GM20431 (cell line): ENCODE results near the gene PP2D1.
"Not testable (repeated sequence)": the region's sequence is repeated elsewhere in the genome, so short reads cannot be mapped to it uniquely, and the experiment has no call there.

Source experiments
- in situ Hi-C: fragments of 300-500 bp; cut with MseI, MboI; formaldehyde crosslinking; loops from one replicate; pipeline ENCODE4 v1.15.0; 2020; ENCODE audit warnings: low sequenced_read_pairs; ENCODE audit not compliant: unreplicated experiment

PP2D1 gene

DNA sequence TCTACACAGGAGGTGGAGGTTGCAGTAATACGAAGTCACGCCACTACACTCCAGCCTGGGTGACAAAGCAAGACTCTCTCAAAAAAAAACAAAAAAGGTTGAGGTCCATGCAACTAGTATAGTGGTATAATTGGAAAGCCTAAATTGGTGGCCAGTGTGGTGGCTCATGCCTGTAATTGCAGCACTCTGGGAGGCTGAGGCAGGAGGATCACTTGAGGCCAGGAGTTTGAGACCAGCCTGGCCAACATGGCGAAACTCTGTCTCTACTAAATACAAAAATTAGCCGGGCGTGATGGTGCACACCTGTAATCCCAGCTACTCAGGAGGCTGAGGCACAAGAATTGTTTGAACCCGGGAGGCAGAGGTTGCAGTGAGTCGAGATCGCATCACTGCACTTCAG is 23.2 kb downstream of the PP2D1 start:
- in situ Hi-C loops: not testable (repeated sequence)

GRCh38 chr3:19972054-19972453 is 40.0 kb downstream of the PP2D1 start:
- in situ Hi-C loops: no loop called here

DNA sequence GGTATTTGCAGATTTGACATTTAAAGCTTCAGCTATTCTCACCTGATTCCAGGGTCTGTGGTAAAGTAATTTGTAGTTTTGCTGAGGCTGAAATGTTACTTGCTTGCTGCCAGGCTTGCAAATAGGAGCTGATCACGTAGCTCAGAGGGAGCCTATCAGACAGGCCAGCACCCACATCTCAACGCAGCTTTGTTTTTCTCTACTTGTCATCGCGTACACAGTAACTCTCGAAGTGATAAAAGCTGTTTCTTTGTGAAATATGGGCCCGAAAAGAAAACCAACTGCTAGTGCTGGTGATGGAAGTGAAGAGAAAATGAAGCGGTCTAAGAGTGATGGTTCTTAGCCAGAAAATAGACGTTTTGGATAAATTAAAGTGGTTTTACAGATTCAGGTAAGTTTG is 41.7 kb downstream of the PP2D1 start:
- in situ Hi-C loops: no loop called here

- in situ Hi-C loops: no loop called here
Observed at GRCh38 chr3:19967812-19968211, 44.3 kb downstream of the PP2D1 start.

- in situ Hi-C loops: no loop called here
Observed at GRCh38 chr3:19967208-19967607, 44.9 kb downstream of the PP2D1 start.

DNA sequence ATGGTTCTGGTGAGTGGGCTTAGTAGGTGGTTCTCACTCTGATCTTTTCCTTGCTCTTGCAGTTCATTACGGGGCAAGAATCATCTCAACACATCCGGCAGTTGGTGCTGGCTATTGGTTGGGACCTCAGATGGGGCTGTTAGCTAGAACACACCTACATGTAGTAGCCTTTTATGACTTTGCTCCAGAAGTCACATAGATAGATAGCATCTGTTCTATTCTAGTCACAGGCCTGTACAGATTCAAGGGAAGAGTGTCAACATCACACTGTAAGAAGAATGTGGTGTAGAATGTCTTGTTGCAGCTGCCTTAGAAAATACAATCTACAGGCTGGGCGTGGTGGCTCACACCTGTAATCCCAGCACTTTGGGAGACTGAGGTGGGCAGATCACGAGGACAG is 50.1 kb downstream of the PP2D1 start:
- in situ Hi-C loops: no loop called here

- in situ Hi-C loops: no loop called here
Observed at GRCh38 chr3:19960696-19961095, 51.4 kb downstream of the PP2D1 start.

GRCh38 chr3:19959505-19959904 is 52.6 kb downstream of the PP2D1 start:
- in situ Hi-C loops: no loop called here

- in situ Hi-C loops: not testable (repeated sequence)
Observed at GRCh38 chr3:19957354-19957753, 54.7 kb downstream of the PP2D1 start.

- in situ Hi-C loops: no loop called here
Observed at GRCh38 chr3:19954676-19955075, 57.4 kb downstream of the PP2D1 start.

- in situ Hi-C loops: no loop called here
Observed at GRCh38 chr3:19950316-19950715, 61.7 kb downstream of the PP2D1 start.

DNA sequence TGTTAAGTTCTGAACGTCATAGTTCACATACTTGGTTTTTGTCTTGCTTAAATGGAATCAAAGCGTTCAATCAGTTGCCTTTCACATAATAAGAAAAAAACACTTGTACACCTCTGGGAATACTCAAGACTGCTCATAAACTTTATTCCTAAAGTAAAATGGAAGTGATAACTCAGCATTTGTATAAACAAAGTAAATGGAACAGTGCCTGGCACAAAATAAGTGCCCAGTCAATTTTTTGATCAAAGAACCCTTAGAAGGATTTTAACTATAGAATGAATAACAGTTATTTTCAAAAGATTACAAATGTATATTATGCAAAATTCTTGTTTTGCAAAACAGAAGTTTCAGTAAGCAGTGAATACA is 63.9 kb downstream of the PP2D1 start:
- in situ Hi-C loops: no loop called here

DNA sequence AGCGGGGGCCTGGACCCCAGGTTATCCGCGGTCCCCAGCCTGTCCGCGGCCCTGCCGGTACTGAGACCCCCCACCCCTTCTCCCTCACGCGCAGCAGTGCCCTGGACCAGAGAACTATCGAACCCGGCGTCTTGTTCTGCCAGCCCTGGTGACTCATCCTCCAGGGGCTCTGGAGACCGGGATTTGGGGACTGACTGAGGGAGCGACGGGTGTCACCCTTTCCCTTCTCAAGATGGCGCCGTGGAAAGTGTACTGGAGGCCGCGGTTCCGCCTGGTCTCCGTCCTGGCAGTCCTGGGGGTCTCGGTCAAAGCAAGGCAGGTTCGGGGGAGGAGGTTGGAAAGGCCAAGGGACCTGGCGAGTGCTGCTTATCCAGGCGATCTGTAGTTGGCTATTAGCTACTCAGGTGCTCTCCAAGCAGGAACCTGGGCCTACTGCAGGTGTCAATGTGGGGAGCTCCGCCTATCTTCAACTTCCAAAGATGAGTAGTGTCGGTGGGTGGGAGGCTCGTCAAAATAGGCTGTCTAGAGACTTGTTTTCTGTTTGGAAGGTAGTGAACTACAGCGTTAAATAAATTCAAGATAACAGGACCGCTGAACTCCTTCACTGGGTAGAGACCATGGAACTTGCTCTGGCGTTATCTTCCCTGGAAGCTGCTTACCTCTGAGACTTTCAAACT is 64.4 kb downstream of the PP2D1 start:
- in situ Hi-C loops: no loop called here

DNA sequence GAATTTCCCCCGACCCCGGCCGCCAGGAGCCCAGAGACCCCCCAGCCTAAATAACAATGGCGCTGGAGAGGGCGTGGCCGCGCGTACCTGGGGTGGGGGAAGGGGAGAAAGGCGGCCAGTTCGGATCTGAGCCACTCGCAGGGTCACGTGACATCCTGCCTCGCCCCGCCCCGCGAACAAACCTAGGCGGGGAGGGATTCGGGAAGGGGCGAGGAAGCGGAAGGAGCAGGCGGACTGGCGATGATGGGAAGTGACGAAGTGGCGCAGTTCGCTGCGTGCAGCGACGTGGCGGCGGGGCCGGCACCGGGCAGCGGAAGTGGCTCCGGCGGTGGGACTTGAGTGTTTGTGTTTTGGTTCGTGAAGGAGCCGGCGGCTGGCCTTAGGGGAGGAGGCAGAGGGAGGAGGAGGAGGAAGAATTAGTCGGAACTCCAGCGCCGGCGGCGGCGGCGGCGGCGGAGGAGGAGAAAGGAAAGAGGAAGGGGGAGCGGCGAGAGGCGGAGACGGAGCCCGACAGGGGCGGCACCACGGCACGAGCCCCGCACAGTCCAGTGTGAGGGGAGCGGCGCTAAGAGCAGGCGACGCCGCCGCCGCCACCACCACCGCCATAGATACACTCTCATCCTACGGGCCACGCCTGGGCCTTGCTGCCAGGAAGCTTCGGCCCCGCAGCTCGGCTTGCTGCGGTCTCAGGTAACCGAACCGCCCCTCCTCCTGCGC is 65.1 kb downstream of the PP2D1 start, which contains the start of gene RAB5A:
Gene RAB5A, plus strand, starts transcription at position 266 of the 717 bp plus-strand sequence. CDS start 3,802 bp downstream, outside the sequence.
- in situ Hi-C loops: no loop called here

GRCh38 chr3:19945969-19946831 is 65.9 kb downstream of the PP2D1 start:
- in situ Hi-C loops: no loop called here

GRCh38 chr3:19945534-19945933 is 66.5 kb downstream of the PP2D1 start:
- in situ Hi-C loops: no loop called here

DNA sequence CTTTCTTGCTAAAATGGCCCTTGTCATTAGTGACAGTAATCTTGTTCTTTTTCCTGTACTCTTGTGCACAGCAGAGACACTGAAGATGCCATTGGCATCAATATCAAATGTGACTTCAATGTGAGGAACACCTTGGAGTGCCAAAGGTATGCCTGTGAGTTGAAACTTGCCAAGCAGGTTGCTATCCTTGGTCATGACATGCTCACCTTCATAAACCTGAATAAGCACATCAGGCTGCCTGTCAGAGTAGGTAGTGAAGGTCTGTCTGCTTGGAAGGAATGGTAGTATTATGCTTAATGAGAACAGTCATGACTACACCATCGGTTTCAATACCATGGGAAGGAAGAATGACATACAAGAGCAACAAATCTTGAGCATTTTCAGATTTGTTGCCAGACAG is 71.4 kb downstream of the PP2D1 start:
- in situ Hi-C loops: no loop called here

- in situ Hi-C loops: no loop called here
Observed at GRCh38 chr3:19938295-19938627, 73.8 kb downstream of the PP2D1 start.

DNA sequence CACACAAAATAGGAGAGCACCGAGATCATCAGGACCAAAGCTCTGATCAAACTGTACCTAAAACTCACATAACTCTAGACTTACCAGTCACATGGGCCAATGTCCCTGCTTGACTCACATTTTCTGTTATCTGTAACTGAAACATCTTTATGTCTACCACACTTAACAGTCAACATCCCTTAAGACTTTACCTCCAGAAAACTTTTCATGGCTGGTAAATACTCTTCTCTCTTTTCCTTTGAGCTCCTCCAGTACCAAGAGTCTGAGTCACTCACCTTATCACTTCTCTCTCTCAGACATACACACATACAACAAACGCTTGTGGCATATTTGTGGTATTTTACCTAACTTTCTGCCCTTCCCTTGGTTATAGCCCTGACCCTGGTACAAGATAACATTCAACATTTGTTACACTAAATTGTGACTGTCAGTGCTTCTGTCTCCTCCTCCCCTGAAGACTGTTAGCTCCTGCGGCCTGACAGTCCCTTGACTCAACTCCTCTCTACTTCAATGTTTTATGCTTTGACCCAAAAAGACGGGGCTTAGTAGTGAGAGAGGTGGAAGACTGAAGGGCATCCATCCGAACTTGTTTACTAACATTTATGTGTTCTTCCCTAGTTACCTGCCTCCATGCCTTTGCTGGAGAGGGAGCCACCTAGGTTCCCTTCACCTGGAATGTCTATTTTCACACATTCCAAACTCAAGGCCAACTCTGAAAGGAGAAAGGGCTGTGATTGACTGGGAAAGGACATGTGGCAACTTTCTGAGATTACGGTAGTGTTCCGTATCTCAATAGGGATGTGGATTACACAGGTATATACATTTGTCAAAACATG is 74.4 kb downstream of the PP2D1 start:
- in situ Hi-C loops: no loop called here
